ENCODE data around the gene ASTN2.

The ASTN2 gene

GRCh38 chr9:116447934-116448333, 966.9 kb downstream of the ASTN2 start:
- H3K4me3 ChIP-seq (ENCODE audit: low read length), result no peak overlapping the region
- peak; percentile 40 for DNase-seq (ENCODE audit: low read depth)
- no peak for TF ChIP-seq CTCF (conservative IDR thresholded peaks at IDR 0.05; ENCODE audit: low read length)

GRCh38 chr9:116442528-116442927, 972.3 kb downstream of the ASTN2 start:
- no peak for DNase-seq (ENCODE audit: low read depth)
- H3K4me3 ChIP-seq (ENCODE audit: low read length), result no peak overlapping the region
- TF ChIP-seq CTCF (conservative IDR thresholded peaks at IDR 0.05; ENCODE audit: low read length), result no peak

- no peak for DNase-seq (ENCODE audit: low read depth)
- TF ChIP-seq CTCF (conservative IDR thresholded peaks at IDR 0.05; ENCODE audit: low read length), result no peak
- no peak overlapping the region for H3K4me3 ChIP-seq (ENCODE audit: low read length)
Measured at GRCh38 chr9:116437411-116438370, 977.2 kb downstream of the ASTN2 start.

GRCh38 chr9:116436121-116436520, 978.7 kb downstream of the ASTN2 start:
- no peak for TF ChIP-seq CTCF (conservative IDR thresholded peaks at IDR 0.05; ENCODE audit: low read length)
- H3K4me3 ChIP-seq (ENCODE audit: low read length), result no peak overlapping the region
- peak; percentile 13 for DNase-seq (ENCODE audit: low read depth)

- TF ChIP-seq CTCF (conservative IDR thresholded peaks at IDR 0.05; ENCODE audit: low read length), result no peak
- H3K4me3 ChIP-seq (ENCODE audit: low read length), result no peak overlapping the region
- peak; percentile 58 for DNase-seq (ENCODE audit: low read depth)
Measured at GRCh38 chr9:116435706-116436105, 979.2 kb downstream of the ASTN2 start.

- DNase-seq (ENCODE audit: low read depth), result no peak
- TF ChIP-seq CTCF (conservative IDR thresholded peaks at IDR 0.05; ENCODE audit: low read length), result no peak
- H3K4me3 ChIP-seq (ENCODE audit: low read length), result no peak overlapping the region
Measured at GRCh38 chr9:116434314-116434713, 980.5 kb downstream of the ASTN2 start.

GRCh38 chr9:116432051-116432450, 982.8 kb downstream of the ASTN2 start:
- TF ChIP-seq CTCF (conservative IDR thresholded peaks at IDR 0.05; ENCODE audit: low read length), result no peak

More at GRCh38 chr9:116432051-116432450, 982.8 kb downstream of the ASTN2 start:
- DNase-seq (ENCODE audit: low read depth), result no peak
- no peak overlapping the region for H3K4me3 ChIP-seq (ENCODE audit: low read length)

All from AG10803 (cell line).